MM.1S (cell line): ENCODE data around the gene POLD1.

Experiments
- EZH2 ChIP-seq: fragments of 300-600 bp; sonication (generic); optimal IDR thresholded peaks from 2 replicates; pipeline ENCODE3; 2017; ENCODE audit warnings: low read depth, mild to moderate bottlenecking, antibody characterized with exemption, low read length, mixed read lengths
- TF ChIP-seq, protein P1 (sequence below): fragments of 300-600 bp; sonication (generic); IDR thresholded peaks from 2 replicates; pipeline ENCODE4 v1.5.1; 2016; ENCODE audit warnings: antibody characterized with exemption, low read length, mixed read lengths

DNA sequence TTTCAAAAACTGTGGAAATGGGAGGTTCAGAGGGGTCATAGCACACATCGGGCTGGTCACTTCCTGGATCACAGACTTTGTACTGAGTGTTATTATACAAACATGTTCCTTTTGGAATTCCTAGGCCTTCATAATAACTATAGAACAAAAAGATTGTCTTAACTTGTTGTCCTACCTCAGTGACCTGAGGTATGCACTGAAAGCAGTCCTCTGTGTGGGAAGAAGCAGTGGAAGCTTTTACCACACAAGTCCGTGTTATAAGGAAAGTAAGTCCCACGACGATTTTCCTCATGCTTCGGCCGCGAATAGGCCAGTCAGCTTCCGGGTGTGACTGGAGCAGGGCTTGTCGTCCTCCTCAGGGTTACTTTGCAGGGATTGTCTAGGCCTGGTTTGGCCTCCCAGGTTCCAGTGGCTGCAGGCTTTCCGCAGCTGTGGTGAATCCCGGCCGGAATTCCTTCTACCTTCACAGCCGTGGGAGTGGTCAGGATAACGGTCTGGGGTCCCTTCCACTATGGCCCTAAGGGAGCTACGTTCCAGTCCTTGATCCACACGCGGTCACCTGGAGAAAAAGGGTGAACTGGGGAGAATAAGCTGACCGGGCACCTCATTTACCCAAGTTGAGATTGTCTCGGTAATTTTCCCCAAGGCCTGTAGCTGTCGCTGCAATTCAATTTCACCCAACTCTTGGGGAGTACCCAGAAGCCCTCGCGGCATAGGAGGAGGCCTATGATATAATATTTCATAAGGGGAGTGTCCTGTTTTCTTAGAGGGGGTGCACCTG, 34.7 kb upstream of the POLD1 start:
- TF ChIP-seq, protein P1, sequence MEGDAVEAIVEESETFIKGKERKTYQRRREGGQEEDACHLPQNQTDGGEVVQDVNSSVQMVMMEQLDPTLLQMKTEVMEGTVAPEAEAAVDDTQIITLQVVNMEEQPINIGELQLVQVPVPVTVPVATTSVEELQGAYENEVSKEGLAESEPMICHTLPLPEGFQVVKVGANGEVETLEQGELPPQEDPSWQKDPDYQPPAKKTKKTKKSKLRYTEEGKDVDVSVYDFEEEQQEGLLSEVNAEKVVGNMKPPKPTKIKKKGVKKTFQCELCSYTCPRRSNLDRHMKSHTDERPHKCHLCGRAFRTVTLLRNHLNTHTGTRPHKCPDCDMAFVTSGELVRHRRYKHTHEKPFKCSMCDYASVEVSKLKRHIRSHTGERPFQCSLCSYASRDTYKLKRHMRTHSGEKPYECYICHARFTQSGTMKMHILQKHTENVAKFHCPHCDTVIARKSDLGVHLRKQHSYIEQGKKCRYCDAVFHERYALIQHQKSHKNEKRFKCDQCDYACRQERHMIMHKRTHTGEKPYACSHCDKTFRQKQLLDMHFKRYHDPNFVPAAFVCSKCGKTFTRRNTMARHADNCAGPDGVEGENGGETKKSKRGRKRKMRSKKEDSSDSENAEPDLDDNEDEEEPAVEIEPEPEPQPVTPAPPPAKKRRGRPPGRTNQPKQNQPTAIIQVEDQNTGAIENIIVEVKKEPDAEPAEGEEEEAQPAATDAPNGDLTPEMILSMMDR = peak; percentile 39
- TF ChIP-seq EZH2 = no peak
